ENCODE results near the gene PCOLCE2.

- TF ChIP-seq EZH2 (IDR thresholded peaks at IDR 0.05; ENCODE audit: borderline replicate concordance, low read length) = no peak
- no peak for TF ChIP-seq CTCF (IDR thresholded peaks at IDR 0.05; ENCODE audit: low read length)
These were observed 37.6 kb upstream of the PCOLCE2 start for GRCh38 chr3:142926368-142926944.
